Stimulated activated memory B cell treated with anti-CD40 and anti-IgM and Interleukin-4, amounts not matched to agents 10 μg/mL and 1 μg/mL and 100 μg/mL, for 72 hours (primary cell): ENCODE measurements around the gene SLC25A13.
A peak's percentile ranks its signal among the peaks of the same experiment; 100 is the strongest.

Experiments used
- ATAC-seq: fragments of 150-1000 bp; cut with Tn5 transposase; 2 replicates; pipeline ENCODE4 v1.10.0; 2021
- H3K27ac Mint-ChIP-seq: one replicate; pipeline ENCODE4 v1.8.0; 2022; ENCODE audit warnings: mild to moderate bottlenecking, mixed read lengths
- H3K27me3 Mint-ChIP-seq: one replicate; pipeline ENCODE4 v1.8.0; 2022; ENCODE audit warnings: mixed read lengths
- H3K36me3 Mint-ChIP-seq: one replicate; pipeline ENCODE4 v1.8.0; 2022; ENCODE audit warnings: mixed read lengths
- H3K4me1 Mint-ChIP-seq: one replicate; pipeline ENCODE4 v1.8.0; 2022; ENCODE audit warnings: mixed read lengths
- H3K4me3 Mint-ChIP-seq: one replicate; pipeline ENCODE4 v1.8.0; 2022; ENCODE audit warnings: mild to moderate bottlenecking, moderate library complexity, mixed read lengths
- H3K9me3 Mint-ChIP-seq: one replicate; pipeline ENCODE4 v1.8.0; 2022; ENCODE audit warnings: mixed read lengths

SLC25A13 gene

DNA sequence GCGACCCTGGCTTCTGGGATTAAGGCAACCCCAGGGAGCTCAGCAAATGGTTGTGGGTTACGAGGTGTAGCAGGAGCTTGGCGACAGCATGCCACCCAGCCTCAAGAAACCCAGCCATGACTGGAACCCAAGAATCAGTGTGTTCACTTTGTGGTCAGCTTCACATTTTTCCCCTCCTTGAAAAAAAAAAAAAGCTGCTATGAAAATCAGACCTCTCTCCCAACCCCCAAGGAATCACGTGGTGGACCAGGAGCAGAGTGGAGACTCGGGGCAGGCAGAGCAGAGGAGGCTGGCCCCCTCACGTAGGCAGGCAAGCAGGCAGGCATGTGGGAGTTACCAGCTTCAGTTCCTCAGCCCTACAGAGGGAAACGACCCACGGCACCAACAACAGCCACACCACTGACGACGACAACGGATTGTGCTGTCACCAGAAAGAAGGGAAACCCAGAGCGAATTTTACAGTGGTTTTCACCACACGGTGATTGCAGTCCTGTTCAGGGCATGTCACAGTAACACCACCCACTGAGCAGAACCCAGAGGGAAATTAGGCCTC, 203.4 kb downstream of the SLC25A13 start:
- Mint-ChIP-seq H3K27ac (no peak overlapping the region), H3K4me3 (no peak overlapping the region), H3K4me1 (no peaks in the 10 kb centered on the region), H3K9me3 (no peaks in the 10 kb centered on the region), H3K36me3 (peaks cover 38% of the 10 kb centered on the region), H3K27me3 (no peaks in the 10 kb centered on the region)
- peak; percentile 43 for ATAC-seq

DNA sequence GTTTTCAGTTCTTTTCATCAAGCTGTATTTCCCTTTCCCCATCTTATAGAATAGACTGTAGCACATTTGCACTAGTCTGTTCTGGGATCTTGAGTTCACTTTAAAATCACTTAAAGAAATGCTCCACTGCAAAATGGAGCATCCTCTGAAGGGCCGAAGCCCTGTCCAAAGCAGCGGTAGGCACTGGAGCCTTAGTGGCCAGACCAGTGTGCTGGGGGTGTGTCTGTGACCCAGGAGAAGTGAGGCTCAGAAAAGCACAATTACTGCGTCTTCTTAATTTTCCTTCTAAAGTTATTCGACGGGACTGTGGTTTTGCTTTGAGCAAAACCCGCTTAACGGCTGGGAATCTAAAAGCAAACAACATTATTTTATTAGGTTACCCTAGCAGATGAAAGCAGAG, 205.7 kb downstream of the SLC25A13 start:
- H3K4me1 Mint-ChIP-seq = no peaks in the 10 kb centered on the region
- no peak overlapping the region for H3K27ac Mint-ChIP-seq
- H3K27me3 Mint-ChIP-seq = peaks cover 17% of the 10 kb centered on the region
- peaks cover 19% of the 10 kb centered on the region for H3K36me3 Mint-ChIP-seq
- H3K4me3 Mint-ChIP-seq = no peak overlapping the region
- no peak for ATAC-seq
- H3K9me3 Mint-ChIP-seq = peaks cover 7% of the 10 kb centered on the region

DNA sequence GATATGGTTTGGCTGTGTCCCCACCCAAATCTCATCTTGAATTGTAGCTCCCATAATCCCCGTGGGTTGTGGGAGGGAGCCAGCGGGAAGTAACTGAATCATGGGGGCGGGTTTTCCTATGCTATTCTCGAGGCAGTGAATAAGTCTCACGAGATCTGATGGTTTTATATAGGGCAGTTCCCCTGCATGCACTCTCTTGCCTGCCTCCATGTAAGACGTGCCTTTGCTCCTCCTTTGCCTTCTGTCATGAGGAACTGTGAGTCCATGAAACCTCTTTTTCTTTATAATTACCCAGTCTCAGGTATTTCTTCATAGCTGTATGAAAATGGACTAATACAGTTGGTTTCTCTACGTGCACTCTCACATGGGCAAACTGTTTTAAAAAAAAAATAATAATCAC, 207.7 kb downstream of the SLC25A13 start:
- Mint-ChIP-seq H3K27me3 (peaks cover 19% of the 10 kb centered on the region), H3K9me3 (peaks cover 7% of the 10 kb centered on the region)

DNA sequence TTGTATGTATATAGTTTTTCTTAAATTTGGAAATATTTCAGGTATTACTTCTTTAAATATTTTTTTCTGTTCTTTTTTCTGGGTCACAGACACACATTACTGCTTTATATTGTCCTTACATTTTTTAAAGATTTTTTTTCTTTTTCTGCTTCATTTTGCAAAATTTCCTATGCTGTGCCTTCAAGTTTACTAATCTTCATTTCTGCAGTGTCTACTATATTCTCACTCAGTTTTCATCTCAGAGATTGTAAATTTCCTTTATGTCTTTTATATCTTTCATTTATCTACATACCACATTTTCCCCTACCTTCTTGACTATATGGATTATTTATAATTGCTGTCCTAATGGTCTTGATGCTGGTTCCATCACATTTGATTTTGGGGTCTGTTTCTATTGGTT, 210.5 kb downstream of the SLC25A13 start:
- Mint-ChIP-seq H3K27ac (no peak overlapping the region), H3K4me3 (no peak overlapping the region), H3K9me3 (peaks cover 7% of the 10 kb centered on the region), H3K27me3 (peaks cover 19% of the 10 kb centered on the region), H3K36me3 (no peaks in the 10 kb centered on the region), H3K4me1 (no peaks in the 10 kb centered on the region)
- ATAC-seq = no peak

More for the DNA sequence above, 207.7 kb downstream of the SLC25A13 start:
- Mint-ChIP-seq H3K36me3 (no peaks in the 10 kb centered on the region), H3K4me3 (no peak overlapping the region), H3K27ac (no peak overlapping the region), H3K4me1 (no peaks in the 10 kb centered on the region)
- ATAC-seq = no peak

DNA sequence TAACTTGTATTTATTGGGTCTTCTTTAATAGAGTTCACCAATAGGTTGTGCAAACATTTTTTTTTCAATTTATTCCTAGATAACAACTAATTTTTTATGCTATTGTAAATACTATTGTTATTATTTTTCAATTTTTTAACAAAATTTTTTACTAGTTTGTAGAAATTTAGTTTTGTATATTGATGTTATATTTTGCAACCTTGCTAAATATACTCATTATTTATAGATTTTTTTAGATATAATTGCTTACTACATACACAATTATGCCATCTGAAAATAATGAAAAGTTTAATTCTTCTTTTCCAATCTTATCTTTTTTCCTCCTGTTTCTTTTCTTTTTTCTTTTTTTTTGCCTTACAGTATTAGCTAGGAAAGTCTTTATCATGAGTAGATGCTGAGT, 216.9 kb downstream of the SLC25A13 start:
- no peak for ATAC-seq
- Mint-ChIP-seq H3K4me3 (no peak overlapping the region), H3K4me1 (no peaks in the 10 kb centered on the region), H3K36me3 (no peaks in the 10 kb centered on the region), H3K27ac (no peak overlapping the region), H3K27me3 (no peaks in the 10 kb centered on the region), H3K9me3 (peaks cover 3% of the 10 kb centered on the region)

DNA sequence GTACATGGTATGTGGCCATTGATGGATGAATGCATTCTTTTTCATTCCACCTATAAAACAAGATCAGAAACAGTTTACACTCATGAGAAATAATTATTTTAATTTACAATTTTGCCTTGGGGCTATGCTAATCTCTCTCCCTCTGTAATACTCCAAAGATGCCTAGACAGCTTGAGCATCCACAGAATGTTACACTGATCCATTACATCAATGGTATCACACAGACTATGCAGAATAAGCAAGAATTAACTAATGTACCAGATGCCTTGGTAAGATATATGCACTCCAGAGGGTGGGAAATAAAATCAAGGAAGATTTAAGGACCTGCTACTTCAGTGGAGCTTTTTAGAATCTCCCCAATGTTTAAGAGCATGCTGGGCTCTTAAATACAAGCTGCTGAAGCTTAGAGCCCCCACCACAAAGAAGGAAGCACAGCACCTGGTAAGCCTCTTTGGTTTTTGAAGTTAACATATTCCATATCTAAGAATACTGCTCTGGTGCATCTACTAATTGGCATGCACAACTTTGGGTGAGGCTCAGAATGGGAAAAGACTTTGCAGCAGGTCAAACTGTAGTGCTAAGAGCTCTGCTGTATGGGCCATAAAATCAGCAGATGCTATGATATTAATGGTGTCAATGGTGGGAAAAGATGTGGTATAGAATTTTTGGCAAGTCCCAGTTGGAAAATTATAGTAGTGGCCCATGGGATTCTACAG, 219.6 kb downstream of the SLC25A13 start:
- H3K27ac Mint-ChIP-seq = no peak overlapping the region
- peaks cover 3% of the 10 kb centered on the region for H3K9me3 Mint-ChIP-seq
- H3K36me3 Mint-ChIP-seq = no peaks in the 10 kb centered on the region
- ATAC-seq = no peak
- no peak overlapping the region for H3K4me3 Mint-ChIP-seq
- no peaks in the 10 kb centered on the region for H3K27me3 Mint-ChIP-seq
- H3K4me1 Mint-ChIP-seq = no peaks in the 10 kb centered on the region

DNA sequence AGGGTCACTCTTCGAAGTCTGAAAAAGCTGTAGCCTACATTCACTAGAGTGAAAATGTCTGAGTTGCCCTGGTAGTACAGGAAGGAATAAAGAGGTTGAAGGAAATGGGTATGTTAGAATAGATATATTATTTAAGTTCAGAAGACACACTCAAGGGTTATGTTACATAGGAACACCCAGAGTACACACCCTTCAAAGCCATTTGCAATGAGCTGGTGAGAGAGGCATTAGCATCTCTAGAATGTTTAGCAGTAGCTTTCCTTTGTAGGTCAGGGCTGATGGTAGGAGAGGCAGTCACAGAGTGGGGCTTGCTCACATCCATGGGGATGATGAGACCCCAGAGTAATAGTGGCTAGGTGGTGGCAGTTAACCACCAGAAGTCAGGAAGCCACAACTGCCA, 221.2 kb downstream of the SLC25A13 start:
- Mint-ChIP-seq H3K4me3 (no peak overlapping the region), H3K9me3 (peaks cover 3% of the 10 kb centered on the region), H3K4me1 (no peaks in the 10 kb centered on the region), H3K27me3 (no peaks in the 10 kb centered on the region), H3K36me3 (no peaks in the 10 kb centered on the region), H3K27ac (no peak overlapping the region)
- no peak for ATAC-seq

DNA sequence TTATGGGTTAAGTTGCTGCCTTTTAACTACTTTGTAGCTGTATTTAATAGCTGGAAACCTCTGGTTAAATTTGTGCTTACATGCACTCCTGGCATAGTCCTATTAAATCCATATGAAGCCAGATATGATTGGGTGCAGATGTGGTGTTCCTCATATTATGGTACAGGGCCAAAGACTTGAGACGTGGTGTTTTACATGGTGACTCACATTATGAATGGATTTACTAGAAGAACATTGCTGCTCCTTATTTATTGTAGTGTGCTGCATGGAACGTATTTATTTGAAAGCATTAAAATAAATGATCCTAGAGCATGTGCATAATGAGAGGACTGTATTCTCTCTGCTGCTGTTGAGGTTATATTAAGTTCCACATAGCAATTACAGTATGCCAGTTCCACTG, 224.1 kb downstream of the SLC25A13 start:
- no peaks in the 10 kb centered on the region for H3K36me3 Mint-ChIP-seq
- no peak overlapping the region for H3K27ac Mint-ChIP-seq
- no peaks in the 10 kb centered on the region for H3K27me3 Mint-ChIP-seq
- ATAC-seq = no peak
- H3K9me3 Mint-ChIP-seq = peaks cover 3% of the 10 kb centered on the region
- H3K4me1 Mint-ChIP-seq = no peaks in the 10 kb centered on the region
- no peak overlapping the region for H3K4me3 Mint-ChIP-seq

DNA sequence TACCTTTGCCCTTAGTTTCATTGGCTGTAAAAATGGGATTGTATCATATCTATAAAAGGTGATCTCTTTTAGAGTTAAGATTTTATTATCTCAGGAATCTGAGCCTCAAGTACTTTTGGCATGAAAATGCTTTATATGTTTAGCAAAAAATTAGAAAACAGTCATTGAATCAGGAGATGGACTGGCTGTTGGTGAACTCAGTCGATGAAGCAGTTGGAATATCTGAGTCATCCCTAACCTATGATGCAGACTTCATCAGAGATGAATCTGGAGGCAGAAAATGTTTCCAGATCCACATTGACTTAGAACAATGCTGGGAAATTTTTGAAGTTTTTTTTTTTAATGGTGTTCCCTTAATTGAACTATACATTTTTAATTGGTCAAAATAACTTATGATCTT, 228.5 kb downstream of the SLC25A13 start:
- H3K27ac Mint-ChIP-seq = no peak overlapping the region
- no peak overlapping the region for H3K4me3 Mint-ChIP-seq
- ATAC-seq = no peak
- no peaks in the 10 kb centered on the region for H3K27me3 Mint-ChIP-seq
- H3K9me3 Mint-ChIP-seq = no peaks in the 10 kb centered on the region
- H3K36me3 Mint-ChIP-seq = no peaks in the 10 kb centered on the region
- no peaks in the 10 kb centered on the region for H3K4me1 Mint-ChIP-seq

DNA sequence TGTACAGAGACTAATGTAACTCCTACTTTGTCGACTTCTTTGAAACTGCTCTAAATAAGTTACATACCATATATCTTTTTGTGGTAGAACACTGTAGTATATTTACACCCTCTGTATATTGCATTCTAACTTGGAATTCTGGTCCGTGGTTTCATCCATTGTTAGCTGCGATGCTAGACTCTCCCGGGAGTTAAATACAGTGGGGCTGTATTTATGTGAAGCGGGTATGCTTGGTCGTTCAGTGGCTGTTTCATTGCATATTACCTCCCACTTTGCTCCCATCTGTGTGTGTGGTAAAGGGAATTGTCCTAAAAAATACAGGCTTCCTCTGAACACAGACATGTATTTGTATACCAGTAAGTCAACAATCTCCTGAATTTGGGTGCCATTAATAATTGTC, 231.1 kb downstream of the SLC25A13 start:
- ATAC-seq = no peak
- Mint-ChIP-seq H3K9me3 (no peaks in the 10 kb centered on the region), H3K27me3 (no peaks in the 10 kb centered on the region), H3K27ac (no peak overlapping the region), H3K4me3 (no peak overlapping the region), H3K36me3 (no peaks in the 10 kb centered on the region), H3K4me1 (no peaks in the 10 kb centered on the region)

DNA sequence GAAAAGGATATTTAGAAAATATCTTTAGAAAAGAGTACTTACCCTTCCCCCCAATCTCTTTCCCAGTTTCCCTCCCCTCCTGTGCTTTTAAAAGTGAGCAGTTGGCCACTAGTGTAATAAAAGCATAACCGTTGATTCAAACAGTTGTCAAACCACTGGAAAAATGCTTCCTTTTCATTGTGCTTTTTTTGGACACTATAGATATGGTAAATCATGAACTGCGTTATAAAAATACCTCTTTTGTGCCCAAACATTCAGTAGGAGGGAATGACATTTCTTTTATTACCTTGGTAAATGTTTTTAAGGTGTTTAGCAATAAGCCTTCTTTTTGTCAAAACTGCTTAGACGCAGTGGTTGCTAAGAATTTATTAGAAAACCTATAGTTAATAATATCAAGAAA, 232.4 kb downstream of the SLC25A13 start:
- Mint-ChIP-seq H3K4me3 (no peak overlapping the region), H3K9me3 (no peaks in the 10 kb centered on the region), H3K27ac (no peak overlapping the region), H3K27me3 (no peaks in the 10 kb centered on the region), H3K4me1 (no peaks in the 10 kb centered on the region), H3K36me3 (no peaks in the 10 kb centered on the region)
- ATAC-seq = no peak

DNA sequence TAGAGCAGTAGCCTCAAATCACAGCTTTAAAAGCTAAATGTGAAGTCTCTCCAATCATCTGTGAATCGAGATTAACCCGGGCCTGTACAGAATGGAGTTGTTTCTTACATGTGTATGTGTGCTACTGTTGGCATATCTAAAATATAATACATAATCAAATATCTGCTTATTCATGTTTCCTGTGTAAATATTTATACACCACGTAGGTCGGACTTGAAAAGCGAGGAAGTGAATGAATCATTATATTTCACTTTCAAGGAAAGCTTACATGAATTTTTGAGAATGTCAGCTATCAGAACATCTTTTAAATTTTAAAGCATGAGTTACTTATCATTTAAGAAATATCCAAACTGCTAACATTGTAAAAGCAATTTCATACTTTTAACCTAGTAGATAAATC, 233.3 kb downstream of the SLC25A13 start:
- H3K36me3 Mint-ChIP-seq = no peaks in the 10 kb centered on the region
- no peak for ATAC-seq
- H3K27ac Mint-ChIP-seq = no peak overlapping the region
- H3K9me3 Mint-ChIP-seq = no peaks in the 10 kb centered on the region
- H3K27me3 Mint-ChIP-seq = no peaks in the 10 kb centered on the region
- no peaks in the 10 kb centered on the region for H3K4me1 Mint-ChIP-seq
- no peak overlapping the region for H3K4me3 Mint-ChIP-seq

DNA sequence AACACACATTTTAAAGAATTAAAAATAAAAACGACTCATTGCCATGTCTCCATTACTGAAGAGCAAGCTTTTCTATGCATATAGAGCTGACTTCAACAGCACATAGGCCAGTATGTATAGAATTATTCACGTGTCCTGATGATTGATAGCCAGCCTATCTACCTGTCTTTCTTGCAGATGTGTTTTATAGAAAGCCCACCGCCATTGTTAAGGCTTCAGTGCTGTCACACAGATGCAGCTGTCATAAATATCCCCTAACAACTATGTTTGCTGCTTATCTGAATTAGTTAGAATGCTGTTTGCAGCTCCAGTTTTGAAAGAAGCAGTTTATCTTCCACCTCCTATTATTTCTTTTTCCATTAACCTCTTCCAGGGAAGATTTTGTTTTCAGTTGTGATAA, 235.9 kb downstream of the SLC25A13 start:
- Mint-ChIP-seq H3K9me3 (no peaks in the 10 kb centered on the region), H3K4me3 (no peak overlapping the region), H3K4me1 (no peaks in the 10 kb centered on the region), H3K36me3 (no peaks in the 10 kb centered on the region), H3K27me3 (no peaks in the 10 kb centered on the region), H3K27ac (no peak overlapping the region)
- ATAC-seq = no peak

DNA sequence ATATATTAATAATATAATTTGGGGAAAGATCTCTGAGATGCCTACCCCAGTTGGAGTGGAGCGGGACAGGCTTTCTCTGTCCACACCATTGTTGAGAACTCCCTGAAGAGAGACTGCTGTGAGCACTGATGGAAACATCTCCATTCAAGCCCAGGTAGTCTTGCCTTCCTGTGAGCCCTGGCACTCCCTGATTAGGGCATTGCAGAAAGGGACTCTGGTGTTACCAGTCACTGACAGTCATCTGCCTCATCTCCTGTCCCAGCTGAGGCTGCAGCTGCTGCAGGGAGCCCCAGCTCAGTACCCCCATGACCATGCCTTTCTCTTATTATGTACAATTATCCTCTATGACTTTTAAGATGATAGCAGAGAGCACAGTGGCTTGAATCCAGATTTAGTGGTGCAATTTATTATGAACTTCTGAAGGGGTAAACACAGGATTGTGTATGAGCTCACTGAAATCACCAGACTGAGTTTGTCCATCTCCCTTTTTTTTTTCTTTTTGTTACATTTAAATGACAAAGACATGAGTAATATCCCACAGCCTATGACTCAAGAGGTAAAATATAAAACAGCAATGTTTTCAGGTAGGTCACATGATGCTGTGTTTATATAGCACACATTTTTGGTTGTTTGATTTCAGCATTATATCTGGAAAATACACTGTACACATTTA, 236.9 kb downstream of the SLC25A13 start:
- H3K4me1 Mint-ChIP-seq = no peaks in the 10 kb centered on the region
- H3K27me3 Mint-ChIP-seq = no peaks in the 10 kb centered on the region
- H3K27ac Mint-ChIP-seq = no peak overlapping the region
- peak; percentile 36 for ATAC-seq
- no peaks in the 10 kb centered on the region for H3K9me3 Mint-ChIP-seq
- H3K36me3 Mint-ChIP-seq = no peaks in the 10 kb centered on the region
- no peak overlapping the region for H3K4me3 Mint-ChIP-seq

DNA sequence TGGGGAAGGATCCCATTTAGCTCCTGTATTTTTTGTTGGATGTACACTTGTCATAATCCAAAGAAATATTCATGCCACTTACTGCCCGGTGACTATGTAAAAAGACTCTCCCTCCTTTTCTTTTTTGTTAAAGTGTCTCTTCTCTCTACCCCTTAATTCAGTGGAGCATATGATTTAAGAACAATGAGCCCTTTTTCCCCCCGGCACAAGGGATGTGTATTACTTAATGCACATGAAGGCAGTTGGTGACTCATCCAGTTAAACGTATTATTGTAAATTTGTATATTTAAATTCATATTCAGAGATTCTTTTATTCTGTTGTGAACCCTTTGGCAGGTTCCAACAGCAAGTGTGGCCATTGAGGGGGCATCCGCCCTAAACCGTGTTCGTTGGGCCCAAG, 241.9 kb downstream of the SLC25A13 start:
- Mint-ChIP-seq H3K27ac (no peak overlapping the region), H3K27me3 (peaks cover 8% of the 10 kb centered on the region), H3K4me3 (no peak overlapping the region), H3K4me1 (peaks cover 9% of the 10 kb centered on the region), H3K36me3 (no peaks in the 10 kb centered on the region), H3K9me3 (no peaks in the 10 kb centered on the region)
- no peak for ATAC-seq

DNA sequence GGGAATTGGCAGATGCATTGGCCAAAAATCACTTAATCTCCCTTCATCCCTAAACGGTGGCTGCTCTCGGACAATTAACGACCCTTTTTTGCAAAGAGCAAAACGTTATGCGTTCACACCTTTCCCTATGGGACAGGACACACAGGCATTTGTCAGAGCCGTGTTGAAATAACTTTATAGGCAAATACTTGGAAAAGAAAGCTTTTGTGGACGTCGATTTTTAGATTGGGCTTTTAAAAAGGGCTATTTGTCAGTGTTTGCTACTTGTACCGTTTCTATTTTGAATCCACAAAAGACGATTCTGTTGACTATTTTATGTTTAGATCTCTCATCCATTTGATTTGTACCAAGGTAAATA, 245.6 kb downstream of the SLC25A13 start:
- Mint-ChIP-seq H3K27ac (no peak overlapping the region), H3K9me3 (no peaks in the 10 kb centered on the region), H3K4me1 (peaks cover 9% of the 10 kb centered on the region), H3K4me3 (peak overlapping the region; percentile 79), H3K27me3 (peaks cover 8% of the 10 kb centered on the region), H3K36me3 (no peaks in the 10 kb centered on the region)
- ATAC-seq = no peak
